ENCODE data around the gene DISC1. TPM values are rescaled to one million over a fixed set of nuclear protein-coding genes. Genes with fewer than 3 reads are reported as not detected.
"Not testable (repeated sequence)": the region's sequence is repeated elsewhere in the genome, so short reads cannot be mapped to it uniquely, and the experiment has no call there.

Gene DISC1
- total RNA-seq, 1 experiment from 2014 or later, result 1.8 TPM

DNA sequence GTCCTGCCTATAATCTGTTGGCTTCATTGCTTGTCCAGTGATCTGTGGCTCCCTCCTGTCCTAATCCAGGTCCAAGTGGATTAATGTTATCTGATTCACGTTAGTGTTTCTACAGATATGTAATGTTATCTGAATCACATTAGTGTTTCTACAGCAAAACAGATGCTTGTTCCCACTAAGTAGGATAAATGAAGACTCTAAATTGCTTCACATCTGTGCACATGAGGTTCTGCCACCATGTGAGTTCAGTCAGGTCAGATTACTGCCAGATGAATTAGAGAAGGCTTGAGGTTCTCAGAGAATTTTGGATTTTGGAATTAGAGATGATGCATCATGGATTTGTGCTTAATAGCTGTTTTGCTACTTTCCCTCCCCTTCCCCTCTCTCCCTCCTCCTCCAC, 13.2 kb downstream of the DISC1 start:
- ChIA-PET CTCF (no interaction called here), POLR2A (ENCODE audit: low non-redundant PET) (no interaction called here)
- H3K4me1 ChIP-seq (ENCODE audit: insufficient read depth, low read length, poor library complexity, severe bottlenecking), result no peaks in the 10 kb centered on the region
- TF ChIP-seq, protein P1, sequence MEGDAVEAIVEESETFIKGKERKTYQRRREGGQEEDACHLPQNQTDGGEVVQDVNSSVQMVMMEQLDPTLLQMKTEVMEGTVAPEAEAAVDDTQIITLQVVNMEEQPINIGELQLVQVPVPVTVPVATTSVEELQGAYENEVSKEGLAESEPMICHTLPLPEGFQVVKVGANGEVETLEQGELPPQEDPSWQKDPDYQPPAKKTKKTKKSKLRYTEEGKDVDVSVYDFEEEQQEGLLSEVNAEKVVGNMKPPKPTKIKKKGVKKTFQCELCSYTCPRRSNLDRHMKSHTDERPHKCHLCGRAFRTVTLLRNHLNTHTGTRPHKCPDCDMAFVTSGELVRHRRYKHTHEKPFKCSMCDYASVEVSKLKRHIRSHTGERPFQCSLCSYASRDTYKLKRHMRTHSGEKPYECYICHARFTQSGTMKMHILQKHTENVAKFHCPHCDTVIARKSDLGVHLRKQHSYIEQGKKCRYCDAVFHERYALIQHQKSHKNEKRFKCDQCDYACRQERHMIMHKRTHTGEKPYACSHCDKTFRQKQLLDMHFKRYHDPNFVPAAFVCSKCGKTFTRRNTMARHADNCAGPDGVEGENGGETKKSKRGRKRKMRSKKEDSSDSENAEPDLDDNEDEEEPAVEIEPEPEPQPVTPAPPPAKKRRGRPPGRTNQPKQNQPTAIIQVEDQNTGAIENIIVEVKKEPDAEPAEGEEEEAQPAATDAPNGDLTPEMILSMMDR (conservative IDR thresholded peaks at IDR 0.05; ENCODE audit: low read depth, low read length), result no peak
- no peak for TF ChIP-seq EZH2 (IDR thresholded peaks at IDR 0.05; ENCODE audit: borderline replicate concordance, low read depth, low read length, poor library complexity, severe bottlenecking)
- no TSS peak for BruUV-seq (replicated peaks)
- no peak overlapping the region for H3K4me3 ChIP-seq (ENCODE audit: low read depth, low read length, poor library complexity, severe bottlenecking)
- no peak for DNase-seq (ENCODE audit: low spot score)
- H3K27ac ChIP-seq (ENCODE audit: low read depth, low read length, poor library complexity, severe bottlenecking), result no peak overlapping the region
- intact Hi-C loops (cut with micrococcal nuclease; ENCODE audit: unreplicated experiment), result no loop called here
- H3K27me3 ChIP-seq (replicated peaks; ENCODE audit: insufficient read depth, low read depth, low read length, poor library complexity), result no peaks in the 10 kb centered on the region
- H3K36me3 ChIP-seq (ENCODE audit: insufficient read depth, low read length, poor library complexity, severe bottlenecking), result no peaks in the 10 kb centered on the region
- no peaks in the 10 kb centered on the region for H3K9me3 ChIP-seq (ENCODE audit: low read depth, low read length, poor library complexity, severe bottlenecking)

DNA sequence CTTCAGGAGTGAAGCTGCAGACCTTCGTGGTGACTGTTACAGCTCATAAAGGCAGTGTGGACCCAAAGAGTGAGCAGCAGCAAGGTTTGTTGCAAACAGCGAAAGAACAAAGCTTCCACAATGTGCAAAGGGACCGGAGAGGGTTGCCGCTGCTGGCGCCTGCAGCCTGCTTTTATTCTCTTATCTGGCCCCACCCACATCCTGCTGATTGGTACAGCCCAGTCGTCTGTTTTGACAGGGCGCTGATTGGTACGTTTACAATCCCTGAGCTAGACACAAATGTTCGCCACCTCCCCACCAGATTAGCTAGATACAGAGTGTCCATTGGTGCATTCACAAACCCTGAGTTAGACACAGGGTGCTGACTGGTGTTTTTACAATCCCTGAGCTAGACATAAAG, 14.9 kb downstream of the DISC1 start:
- POLR2A ChIA-PET (ENCODE audit: low non-redundant PET), result interaction anchor here (0.7 kb wide), 1 partner anchor 111 kb away, joined by 3 read pairs; no protein-coding TSS in a partner anchor
- H3K9me3 ChIP-seq (ENCODE audit: low read depth, low read length, poor library complexity, severe bottlenecking); H3K36me3 ChIP-seq (ENCODE audit: insufficient read depth, low read length, poor library complexity, severe bottlenecking); DNase-seq (ENCODE audit: low spot score); BruUV-seq (replicated peaks); H3K4me1 ChIP-seq (ENCODE audit: insufficient read depth, low read length, poor library complexity, severe bottlenecking); H3K27me3 ChIP-seq (replicated peaks; ENCODE audit: insufficient read depth, low read depth, low read length, poor library complexity); H3K27ac ChIP-seq (ENCODE audit: low read depth, low read length, poor library complexity, severe bottlenecking); intact Hi-C loops (cut with micrococcal nuclease; ENCODE audit: unreplicated experiment); H3K4me3 ChIP-seq (ENCODE audit: low read depth, low read length, poor library complexity, severe bottlenecking): not testable (repeated sequence)
- CTCF ChIA-PET, result interaction anchor here (0.6 kb wide), 1 partner anchor 306 kb away, joined by 3 read pairs; no protein-coding TSS in a partner anchor

DNA sequence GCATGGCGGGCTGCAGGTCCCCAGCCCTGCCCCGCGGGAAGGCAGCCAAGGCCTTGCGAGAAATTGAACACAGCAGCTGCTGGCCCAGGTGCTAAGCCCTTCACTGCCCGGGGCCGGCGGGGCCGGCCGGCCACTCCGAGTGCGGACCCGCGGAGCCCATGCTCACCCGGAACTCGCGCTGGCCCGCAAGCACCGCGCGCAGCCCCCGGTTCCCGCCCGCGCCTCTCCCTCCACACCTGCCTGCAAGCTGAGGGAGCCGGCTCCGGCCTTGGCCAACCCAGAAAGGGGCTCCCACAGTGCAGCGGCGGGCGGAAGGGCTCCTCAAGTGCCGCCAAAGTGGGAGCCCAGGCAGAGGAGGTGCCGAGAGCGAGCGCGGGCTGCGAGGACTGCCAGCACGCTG, 15.5 kb downstream of the DISC1 start:
- BruUV-seq (replicated peaks); POLR2A ChIA-PET (ENCODE audit: low non-redundant PET); H3K27ac ChIP-seq (ENCODE audit: low read depth, low read length, poor library complexity, severe bottlenecking); H3K4me1 ChIP-seq (ENCODE audit: insufficient read depth, low read length, poor library complexity, severe bottlenecking); CTCF ChIA-PET; intact Hi-C loops (cut with micrococcal nuclease; ENCODE audit: unreplicated experiment); DNase-seq (ENCODE audit: low spot score); H3K9me3 ChIP-seq (ENCODE audit: low read depth, low read length, poor library complexity, severe bottlenecking); H3K27me3 ChIP-seq (replicated peaks; ENCODE audit: insufficient read depth, low read depth, low read length, poor library complexity); H3K36me3 ChIP-seq (ENCODE audit: insufficient read depth, low read length, poor library complexity, severe bottlenecking); H3K4me3 ChIP-seq (ENCODE audit: low read depth, low read length, poor library complexity, severe bottlenecking): not testable (repeated sequence)

DNA sequence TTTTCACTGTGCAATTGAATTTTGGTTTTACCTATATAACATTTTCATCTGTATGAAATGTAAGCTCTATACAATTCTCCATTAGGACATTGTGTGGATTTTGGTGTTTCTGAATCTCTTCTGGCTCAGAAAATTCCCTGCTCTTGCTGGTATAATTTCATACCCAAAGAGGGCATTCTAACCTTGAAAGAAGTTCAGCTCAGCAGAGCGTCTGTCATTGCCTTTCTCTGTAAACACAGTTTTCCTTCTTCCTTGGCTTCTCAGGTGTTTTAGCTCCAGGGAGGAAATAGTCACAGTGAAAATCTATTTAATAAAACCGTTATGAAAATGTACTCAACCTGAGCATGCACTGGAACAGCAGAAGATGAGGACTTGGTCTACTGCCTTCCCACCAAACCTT, 16.0 kb downstream of the DISC1 start:
- Histone ChIP-seq H3K27me3 (replicated peaks; ENCODE audit: insufficient read depth, low read depth, low read length, poor library complexity) (no peaks in the 10 kb centered on the region), H3K27ac (ENCODE audit: low read depth, low read length, poor library complexity, severe bottlenecking) (no peak overlapping the region), H3K4me3 (ENCODE audit: low read depth, low read length, poor library complexity, severe bottlenecking) (no peak overlapping the region), H3K4me1 (ENCODE audit: insufficient read depth, low read length, poor library complexity, severe bottlenecking) (no peaks in the 10 kb centered on the region), H3K36me3 (ENCODE audit: insufficient read depth, low read length, poor library complexity, severe bottlenecking) (no peaks in the 10 kb centered on the region), H3K9me3 (ENCODE audit: low read depth, low read length, poor library complexity, severe bottlenecking) (no peaks in the 10 kb centered on the region)
- intact Hi-C loops (cut with micrococcal nuclease; ENCODE audit: unreplicated experiment), result no loop called here
- TF ChIP-seq, protein P1 (conservative IDR thresholded peaks at IDR 0.05; ENCODE audit: low read depth, low read length), result no peak
- no peak for TF ChIP-seq EZH2 (IDR thresholded peaks at IDR 0.05; ENCODE audit: borderline replicate concordance, low read depth, low read length, poor library complexity, severe bottlenecking)
- no TSS peak for BruUV-seq (replicated peaks)
- ChIA-PET POLR2A (ENCODE audit: low non-redundant PET) (no interaction called here), CTCF (interaction anchor here (0.6 kb wide), 1 partner anchor 16 kb away, joined by 3 read pairs; no protein-coding TSS in a partner anchor)
- DNase-seq (ENCODE audit: low spot score), result no peak
